Lower lobe of right lung (tissue), 2 donors: ENCODE measurements around the gene RGS21. TPM values are rescaled to one million over a fixed set of nuclear protein-coding genes. Genes with fewer than 3 reads are reported as not detected.

ENCODE experiments used
- ATAC-seq, 2 donors: fragments of 200-7000 bp; cut with Tn5 transposase; one replicate each; pipeline ENCODE4 v1.9.1; 2020 to 2022; ENCODE audit warnings: mild to moderate bottlenecking in 2 of 2, moderate library complexity in 2 of 2
- DNase-seq: peaks from one replicate; pipeline ENCODE4 v3.0.0-alpha.2; 2020
- H3K27ac ChIP-seq: fragments of 200-600 bp; one replicate; pipeline ENCODE4 v1.8.0; 2022
- H3K27me3 ChIP-seq: fragments of 200-600 bp; one replicate; pipeline ENCODE4 v1.8.0; 2022; ENCODE audit warnings: low read depth
- H3K36me3 ChIP-seq: fragments of 200-600 bp; one replicate; pipeline ENCODE4 v1.8.0; 2022; ENCODE audit warnings: mild to moderate bottlenecking
- H3K4me1 ChIP-seq: fragments of 200-600 bp; one replicate; pipeline ENCODE4 v1.8.0; 2022
- H3K4me3 ChIP-seq: fragments of 200-600 bp; one replicate; pipeline ENCODE4 v1.8.0; 2022; ENCODE audit warnings: mild to moderate bottlenecking
- H3K9me3 ChIP-seq: fragments of 200-600 bp; one replicate; pipeline ENCODE4 v1.8.0; 2022
- intact Hi-C: fragments of 100-400 bp; cut with DNase I; formaldehyde crosslinking; loops from one replicate; pipeline ENCODE4 v1.11.0; 2022
- total RNA-seq: library from RNA; stranded (reverse); fragmentation: NEBNext Ultra II Directional; extraction: Animal tissue kit (Norgen Biotek cat#: 25700); gene quantifications from one replicate; pipeline ENCODE4 v1.2.1, GENCODE V29; 2021
- TF ChIP-seq, protein P1 (sequence below): fragments of 200-600 bp; IDR thresholded peaks from one replicate; pipeline ENCODE4 v1.8.0; 2022; ENCODE audit warnings: antibody characterized with exemption, mild to moderate bottlenecking
- donor health status: DM: no; HTN: yes; CAD: no; lungs with severe emphysema.

Gene RGS21
- total RNA-seq, 1 donor from 2014 or later = not detected

DNA sequence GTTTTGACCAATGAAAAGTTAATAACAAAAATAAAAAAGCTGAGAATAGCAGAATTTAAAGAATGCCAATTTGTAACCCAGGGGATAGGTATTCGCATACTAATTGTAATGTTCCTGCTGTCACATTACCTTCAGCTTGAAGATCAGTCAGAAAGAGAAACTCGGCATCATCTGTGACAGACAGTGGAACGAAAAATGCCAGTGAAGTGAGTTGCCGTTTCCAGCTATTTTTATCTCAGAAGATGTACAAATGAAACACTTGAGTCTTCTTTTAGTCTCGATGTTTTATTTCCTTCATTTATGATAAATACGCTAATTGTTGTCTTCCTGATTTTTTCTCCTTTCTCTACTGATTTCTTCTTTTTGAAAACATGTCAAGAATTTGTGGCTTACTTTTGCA is 26.1 kb downstream of the RGS21 start:
- Histone ChIP-seq H3K4me3 (no peak overlapping the region), H3K36me3 (no peaks in the 10 kb centered on the region), H3K27me3 (no peaks in the 10 kb centered on the region), H3K9me3 (no peaks in the 10 kb centered on the region), H3K4me1 (no peaks in the 10 kb centered on the region), H3K27ac (no peak overlapping the region)
- no peak for DNase-seq
- TF ChIP-seq, protein P1, sequence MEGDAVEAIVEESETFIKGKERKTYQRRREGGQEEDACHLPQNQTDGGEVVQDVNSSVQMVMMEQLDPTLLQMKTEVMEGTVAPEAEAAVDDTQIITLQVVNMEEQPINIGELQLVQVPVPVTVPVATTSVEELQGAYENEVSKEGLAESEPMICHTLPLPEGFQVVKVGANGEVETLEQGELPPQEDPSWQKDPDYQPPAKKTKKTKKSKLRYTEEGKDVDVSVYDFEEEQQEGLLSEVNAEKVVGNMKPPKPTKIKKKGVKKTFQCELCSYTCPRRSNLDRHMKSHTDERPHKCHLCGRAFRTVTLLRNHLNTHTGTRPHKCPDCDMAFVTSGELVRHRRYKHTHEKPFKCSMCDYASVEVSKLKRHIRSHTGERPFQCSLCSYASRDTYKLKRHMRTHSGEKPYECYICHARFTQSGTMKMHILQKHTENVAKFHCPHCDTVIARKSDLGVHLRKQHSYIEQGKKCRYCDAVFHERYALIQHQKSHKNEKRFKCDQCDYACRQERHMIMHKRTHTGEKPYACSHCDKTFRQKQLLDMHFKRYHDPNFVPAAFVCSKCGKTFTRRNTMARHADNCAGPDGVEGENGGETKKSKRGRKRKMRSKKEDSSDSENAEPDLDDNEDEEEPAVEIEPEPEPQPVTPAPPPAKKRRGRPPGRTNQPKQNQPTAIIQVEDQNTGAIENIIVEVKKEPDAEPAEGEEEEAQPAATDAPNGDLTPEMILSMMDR = no peak
- no peak for ATAC-seq
- intact Hi-C loops = no loop called here

DNA sequence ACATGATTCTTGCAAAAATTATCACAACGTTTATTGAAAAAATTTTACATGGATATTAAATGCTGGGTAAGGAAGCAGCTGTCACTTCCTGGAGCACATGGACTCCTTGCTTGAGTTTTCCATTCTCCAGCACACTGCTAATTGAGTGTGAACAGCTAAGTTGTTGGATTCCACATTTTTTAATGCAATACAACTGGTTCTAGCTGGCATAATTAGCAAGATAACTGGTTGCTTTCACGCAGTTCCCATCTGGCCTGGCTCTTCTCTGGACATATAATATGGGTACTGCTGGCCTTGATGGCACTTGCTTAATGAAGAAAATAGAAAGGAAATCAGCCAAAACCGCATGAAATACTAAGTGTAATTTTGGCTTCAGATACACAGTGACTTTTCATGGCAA is 26.6 kb downstream of the RGS21 start:
- Histone ChIP-seq H3K4me1 (no peaks in the 10 kb centered on the region), H3K4me3 (no peak overlapping the region), H3K27ac (no peak overlapping the region), H3K36me3 (no peaks in the 10 kb centered on the region), H3K27me3 (no peaks in the 10 kb centered on the region), H3K9me3 (no peaks in the 10 kb centered on the region)
- DNase-seq = no peak
- ATAC-seq = no peak
- intact Hi-C loops = no loop called here
- TF ChIP-seq, protein P1 = no peak

DNA sequence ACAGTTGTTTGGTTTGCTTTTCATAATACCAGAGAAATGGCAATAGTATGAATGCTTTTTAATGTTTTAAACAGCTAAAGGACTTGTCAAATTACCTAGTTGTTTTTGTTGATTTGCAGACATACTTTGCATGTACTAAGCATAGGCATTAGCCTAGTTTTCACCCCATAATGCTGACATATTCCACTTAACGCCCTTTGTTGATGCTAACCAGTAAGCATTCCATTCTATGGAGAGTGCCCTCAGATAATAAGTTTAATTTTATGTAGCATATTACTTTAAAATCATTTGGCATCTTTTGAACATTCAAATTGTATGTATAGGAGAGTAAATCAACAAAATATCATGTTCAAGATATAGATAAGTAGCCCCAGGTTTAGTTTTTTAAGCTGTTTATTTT is 32.5 kb downstream of the RGS21 start:
- H3K9me3 ChIP-seq = no peaks in the 10 kb centered on the region
- TF ChIP-seq, protein P1 = no peak
- no peaks in the 10 kb centered on the region for H3K4me1 ChIP-seq
- H3K27ac ChIP-seq = no peak overlapping the region
- no peak overlapping the region for H3K4me3 ChIP-seq
- no peaks in the 10 kb centered on the region for H3K36me3 ChIP-seq
- no peaks in the 10 kb centered on the region for H3K27me3 ChIP-seq
- DNase-seq (no peak), ATAC-seq (no peak)
- intact Hi-C loops = no loop called here

DNA sequence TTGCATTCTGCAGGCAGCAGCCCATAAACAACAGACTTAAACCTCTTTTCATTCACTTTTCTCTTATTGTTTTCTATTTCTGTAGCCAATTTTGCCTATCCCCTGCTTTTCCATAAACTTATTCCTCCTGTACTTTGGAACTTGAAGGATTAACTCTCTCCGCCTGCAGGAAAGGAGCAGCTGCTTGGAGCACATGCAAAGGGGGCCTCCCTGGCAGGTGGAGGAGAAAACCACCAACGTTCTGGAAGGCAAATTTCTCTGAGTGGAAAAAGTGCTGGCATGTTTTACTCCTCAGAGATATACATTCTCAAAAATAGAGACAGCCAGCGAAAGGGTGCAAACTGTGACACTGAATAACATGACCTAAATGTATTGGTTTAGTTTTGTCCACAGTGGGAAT is 33.6 kb downstream of the RGS21 start:
- no peak overlapping the region for H3K27ac ChIP-seq
- H3K36me3 ChIP-seq = no peaks in the 10 kb centered on the region
- TF ChIP-seq, protein P1 = no peak
- ATAC-seq (no peak), DNase-seq (no peak)
- intact Hi-C loops = no loop called here
- no peaks in the 10 kb centered on the region for H3K27me3 ChIP-seq
- H3K4me3 ChIP-seq = no peak overlapping the region
- no peaks in the 10 kb centered on the region for H3K4me1 ChIP-seq
- H3K9me3 ChIP-seq = no peaks in the 10 kb centered on the region

DNA sequence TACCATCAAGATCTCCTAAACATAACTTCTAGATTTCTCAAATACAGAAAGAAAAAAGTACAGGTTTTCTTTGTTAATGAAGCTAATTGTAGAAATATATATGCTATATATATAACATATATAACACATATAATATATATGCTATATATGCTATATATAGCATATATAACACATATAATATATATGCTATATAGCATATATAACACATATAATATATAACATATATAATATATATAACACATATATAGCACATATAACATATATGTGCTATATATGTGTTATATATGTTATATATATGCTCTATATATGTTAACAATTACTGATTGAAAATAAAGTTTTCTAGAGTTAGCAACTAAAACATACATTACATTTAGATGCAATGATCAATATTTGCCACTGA is 34.8 kb downstream of the RGS21 start:
- Histone ChIP-seq H3K27ac (no peak overlapping the region), H3K36me3 (no peaks in the 10 kb centered on the region), H3K4me3 (no peak overlapping the region), H3K4me1 (no peaks in the 10 kb centered on the region), H3K9me3 (no peaks in the 10 kb centered on the region), H3K27me3 (no peaks in the 10 kb centered on the region)
- TF ChIP-seq, protein P1 = no peak
- ATAC-seq = no peak
- no peak for DNase-seq
- intact Hi-C loops = no loop called here

DNA sequence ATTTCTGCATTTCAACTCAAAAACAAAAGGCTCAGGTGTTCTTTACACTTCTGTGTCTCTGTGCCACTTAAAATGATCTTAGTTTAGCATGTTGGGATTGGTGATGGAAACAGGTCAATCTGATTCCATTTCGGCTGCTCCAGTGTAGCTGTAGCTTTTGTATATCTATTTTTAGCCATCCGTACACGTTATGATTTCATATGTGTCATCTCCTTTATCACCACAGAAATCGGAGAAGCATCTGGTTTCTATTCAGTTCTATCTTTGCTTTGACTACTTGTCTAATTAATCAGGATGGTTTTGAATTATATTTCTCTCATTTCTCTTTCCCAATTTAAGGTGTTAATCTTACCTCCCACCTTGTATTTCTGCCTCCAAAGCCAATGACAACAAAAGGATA is 41.1 kb downstream of the RGS21 start:
- intact Hi-C loops = no loop called here
- H3K27me3 ChIP-seq = no peaks in the 10 kb centered on the region
- no peaks in the 10 kb centered on the region for H3K4me1 ChIP-seq
- TF ChIP-seq, protein P1 = no peak
- no peaks in the 10 kb centered on the region for H3K9me3 ChIP-seq
- H3K4me3 ChIP-seq = no peak overlapping the region
- no peaks in the 10 kb centered on the region for H3K36me3 ChIP-seq
- ATAC-seq = no peak
- no peak overlapping the region for H3K27ac ChIP-seq
- no peak for DNase-seq
